ENCODE results near the gene AMDHD2.

Gene AMDHD2

DNA sequence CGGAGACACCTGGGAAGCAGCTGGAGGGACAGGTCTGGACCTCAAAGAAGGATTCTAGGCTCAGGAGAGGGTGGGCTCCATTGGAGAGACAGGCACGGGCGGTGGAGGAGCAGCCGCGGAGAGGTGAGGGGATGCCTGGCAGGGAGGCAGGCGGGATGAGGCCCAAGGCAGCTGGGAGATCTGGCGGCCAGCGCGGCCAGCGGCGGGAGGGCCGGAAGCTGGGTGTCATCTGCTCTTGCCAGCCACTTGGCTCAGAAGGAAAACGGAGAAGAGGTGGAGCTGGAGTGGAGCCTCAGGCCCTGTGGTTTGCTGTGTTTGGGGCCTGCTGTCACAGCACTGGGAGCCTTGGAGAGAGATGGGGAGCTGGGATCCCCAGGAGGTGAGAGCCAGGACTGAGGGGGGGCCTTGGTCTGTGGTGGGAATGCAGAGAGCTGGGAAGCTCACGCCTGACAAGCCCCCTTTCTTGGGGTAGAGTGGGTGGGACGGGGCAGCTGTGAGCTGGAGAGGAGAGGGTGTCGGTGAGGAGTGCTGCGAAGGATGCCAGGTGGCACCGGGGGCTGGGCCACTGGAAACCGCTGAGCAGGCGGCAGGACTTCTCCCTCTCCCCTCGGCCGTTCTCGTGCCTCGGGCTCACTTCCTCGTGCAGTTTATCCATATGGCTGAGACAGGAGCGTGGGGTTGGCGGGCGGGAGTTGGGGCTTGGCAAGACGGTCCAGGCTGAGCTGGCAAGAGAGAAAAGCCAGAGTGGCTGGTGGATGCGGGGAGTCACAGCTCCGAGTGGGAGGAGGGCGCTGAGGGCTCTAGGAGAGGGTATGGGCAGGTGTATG, 37.2 kb upstream of the AMDHD2 start:
- no peak for DNase-seq (ENCODE audit: low read depth in 2 of 2)

DNA sequence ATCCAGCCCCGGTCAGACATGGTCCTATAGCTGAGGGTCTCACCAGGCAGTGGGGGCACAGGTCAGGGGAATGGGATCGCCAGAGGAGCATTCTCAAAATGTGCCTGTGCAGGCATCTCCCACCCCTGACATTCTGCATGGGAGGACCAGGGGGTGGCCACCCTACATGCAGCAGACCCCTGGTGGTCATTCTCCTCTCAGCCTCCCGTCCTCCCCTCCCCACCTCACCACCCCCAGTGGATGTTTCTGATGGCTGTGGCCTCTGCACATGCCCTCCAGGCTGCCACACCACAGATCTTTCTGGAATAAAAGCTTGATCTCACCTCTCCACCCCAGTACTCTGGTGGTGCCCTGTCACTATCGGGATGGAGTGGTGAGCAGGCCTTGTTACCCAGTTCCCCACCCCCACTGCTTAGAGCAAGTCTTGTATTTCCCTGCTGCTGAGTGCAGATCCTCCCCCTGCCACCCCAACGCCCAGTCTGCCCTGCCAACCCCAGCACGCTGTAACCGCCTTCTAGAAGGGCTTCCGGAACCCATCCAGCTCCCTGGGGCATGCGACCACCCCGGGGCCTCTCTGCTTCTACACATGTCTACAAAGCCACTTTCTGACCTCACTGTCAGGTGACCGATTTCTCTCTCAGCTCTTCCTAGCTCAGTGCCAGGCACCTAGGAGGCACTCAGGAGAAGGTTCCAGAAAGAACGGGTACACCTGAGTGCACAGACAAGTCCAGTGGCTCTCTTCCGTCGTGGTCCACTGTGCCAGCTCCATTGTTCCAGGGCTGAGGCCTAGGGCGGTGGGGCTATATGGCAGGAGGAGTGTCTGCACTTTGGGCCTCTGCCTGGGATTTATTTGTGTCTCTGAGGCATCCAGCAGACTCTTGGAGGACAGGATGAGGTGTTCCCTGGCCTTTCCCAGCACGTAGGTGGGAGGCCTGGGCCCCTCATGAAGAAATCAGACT, 36.0 kb upstream of the AMDHD2 start:
- no peak for DNase-seq (ENCODE audit: low read depth in 2 of 2)

DNA sequence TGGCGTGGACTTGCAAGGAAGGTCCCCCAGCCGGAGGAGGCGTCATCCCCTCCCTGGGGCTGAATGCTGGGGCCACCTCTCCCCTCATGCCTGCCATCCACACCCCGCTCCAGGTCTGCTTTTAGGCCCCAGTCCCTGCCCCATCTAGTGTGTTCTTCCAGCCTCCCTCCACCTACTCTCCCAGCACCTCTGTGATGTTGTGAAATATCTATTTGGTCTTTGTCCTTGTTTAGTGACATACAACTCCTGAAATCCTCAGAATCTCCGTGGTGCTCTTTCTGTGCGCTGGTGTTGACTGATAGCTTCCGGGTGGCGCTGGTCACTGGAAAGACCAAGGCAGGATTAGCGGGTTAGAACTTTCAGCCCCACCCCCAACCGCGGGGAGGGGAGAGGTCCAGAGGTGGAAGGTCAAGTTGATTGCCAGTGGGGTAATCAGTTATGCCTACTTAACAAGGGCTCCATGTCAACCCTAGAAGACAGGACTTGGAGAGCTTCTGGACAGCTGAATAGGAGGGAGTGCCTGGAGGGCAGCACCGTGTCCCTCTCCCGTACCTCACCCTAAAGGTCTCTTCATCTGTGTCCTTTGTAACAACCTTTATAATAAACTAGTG, 35.2 kb upstream of the AMDHD2 start:
- no peak for DNase-seq (ENCODE audit: low read depth in 2 of 2)

DNA sequence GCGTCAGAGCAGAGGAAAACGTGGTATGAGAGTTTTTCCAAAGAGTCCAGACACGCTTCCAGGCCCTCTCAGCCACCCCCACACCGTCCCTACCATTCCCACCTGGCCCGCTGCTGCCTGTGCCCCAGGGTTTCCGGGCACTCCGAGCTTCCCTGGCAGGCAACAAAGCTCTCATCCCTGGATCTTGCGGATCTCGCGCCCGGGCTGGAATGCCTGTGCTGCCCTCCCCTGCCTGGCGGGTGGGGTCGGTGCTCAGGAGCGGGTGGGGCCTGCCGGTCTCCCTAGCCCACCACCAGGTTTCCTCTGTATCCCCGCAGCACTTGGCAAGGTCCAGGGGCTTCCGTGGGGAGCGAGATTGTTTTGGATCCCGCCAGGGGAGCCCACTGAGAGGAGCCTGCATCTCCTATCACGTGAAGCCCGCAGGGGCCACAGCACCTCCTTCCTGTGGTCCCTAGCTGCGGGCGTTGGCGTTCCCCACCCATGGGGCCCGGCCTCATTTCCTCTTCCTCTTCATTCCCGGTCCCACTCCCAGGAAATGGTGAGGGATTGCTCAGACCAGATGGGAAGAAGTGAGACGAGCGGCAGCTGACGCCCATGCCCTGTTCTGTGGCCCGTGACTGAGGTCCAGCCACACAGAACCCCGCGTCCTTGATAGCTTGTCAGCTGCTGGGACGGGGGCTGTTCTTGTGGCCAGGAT, 34.2 kb upstream of the AMDHD2 start:
- no peak for DNase-seq (ENCODE audit: low read depth in 2 of 2)

DNA sequence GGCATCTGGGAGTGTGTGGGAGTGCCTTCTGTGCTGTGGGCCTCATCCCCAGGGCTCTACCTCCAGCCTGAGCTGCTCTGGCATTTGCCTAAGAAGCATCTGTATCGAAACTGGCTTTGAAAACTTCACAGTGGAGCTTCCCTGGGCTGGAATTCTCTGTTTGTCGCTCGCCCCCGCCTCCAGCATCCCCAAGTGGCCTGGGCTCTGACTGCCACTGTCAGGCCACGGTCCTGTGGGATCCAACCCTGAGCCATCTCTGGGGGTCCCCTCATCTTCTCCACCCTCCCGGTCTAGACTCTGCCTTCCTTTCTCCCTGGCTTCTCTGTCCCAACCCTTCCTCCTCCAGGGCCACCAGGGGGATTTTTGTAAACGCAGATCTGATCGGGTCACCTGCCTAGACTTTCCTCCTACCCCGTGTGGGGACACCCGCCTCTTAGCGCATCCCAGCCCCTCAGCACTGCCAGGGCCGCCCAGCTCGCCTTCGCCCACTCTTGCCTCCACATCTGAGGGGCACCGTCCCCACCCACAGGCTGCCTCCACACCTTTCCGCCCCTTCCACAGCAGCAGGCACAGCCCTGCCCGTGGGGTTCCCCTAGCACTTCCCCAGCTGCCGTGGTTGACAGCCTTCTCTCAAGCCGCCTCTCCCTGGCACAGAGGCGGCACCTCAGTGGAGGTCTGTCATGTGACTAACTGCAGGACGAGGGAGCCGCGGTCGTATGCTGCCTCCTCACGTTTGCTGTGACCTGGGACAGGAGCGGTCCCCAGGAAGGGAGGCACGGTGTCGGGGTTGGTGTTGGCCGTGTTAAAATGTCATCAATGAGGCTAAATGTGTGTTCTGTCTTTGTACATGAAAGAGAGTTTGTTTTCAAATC, 33.3 kb upstream of the AMDHD2 start:
- DNase-seq (ENCODE audit: low read depth in 2 of 2) = no peak

DNA sequence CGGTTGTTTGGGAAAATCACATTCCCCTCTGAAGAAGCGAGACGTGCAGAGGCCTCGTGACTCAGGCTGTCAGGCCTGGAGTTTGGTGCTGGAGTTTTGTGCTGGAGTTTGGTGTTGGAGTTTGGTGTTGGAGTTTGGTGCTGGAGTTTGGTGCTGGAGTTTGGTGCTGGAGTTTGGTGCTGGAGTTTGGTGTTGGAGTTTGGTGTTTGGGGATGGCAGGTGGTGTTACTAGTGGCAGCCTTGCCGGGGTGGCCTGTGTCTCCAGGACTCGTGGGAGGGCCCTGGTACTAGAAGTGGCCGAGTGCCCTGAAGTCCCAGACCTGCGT, 32.7 kb upstream of the AMDHD2 start:
- no peak for DNase-seq (ENCODE audit: low read depth in 2 of 2)

DNA sequence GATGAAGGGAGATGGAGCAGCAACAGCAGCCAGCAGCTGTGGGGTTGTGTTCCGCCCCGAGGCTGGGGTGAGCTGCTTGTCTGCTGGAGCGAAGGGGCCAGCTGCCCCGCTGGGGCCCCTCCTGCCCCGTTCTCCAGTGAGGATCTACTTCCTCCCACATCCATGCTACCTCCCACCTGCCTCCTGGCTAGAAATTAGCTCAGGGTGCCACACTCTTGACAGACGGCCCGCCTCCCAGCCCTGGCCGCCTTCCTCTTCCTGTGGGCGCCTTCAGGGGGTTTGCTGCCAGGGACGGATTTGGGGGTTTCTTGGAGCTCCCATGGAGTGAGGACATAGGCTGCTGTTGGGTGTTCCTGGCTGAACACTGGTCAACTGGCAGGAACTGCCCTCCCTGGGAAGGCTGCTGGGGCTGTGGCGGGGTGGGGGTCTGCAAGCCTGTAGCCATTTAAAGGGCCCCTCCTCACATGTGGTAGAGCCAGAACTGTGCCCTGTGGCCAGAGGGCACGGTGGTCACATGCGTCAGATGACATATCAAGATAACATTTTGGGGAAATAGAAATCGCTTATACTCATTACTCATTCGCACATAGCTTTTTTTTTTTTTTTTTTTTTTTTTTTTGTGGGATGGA, 32.2 kb upstream of the AMDHD2 start:
- no peak for DNase-seq (ENCODE audit: low read depth in 2 of 2)

DNA sequence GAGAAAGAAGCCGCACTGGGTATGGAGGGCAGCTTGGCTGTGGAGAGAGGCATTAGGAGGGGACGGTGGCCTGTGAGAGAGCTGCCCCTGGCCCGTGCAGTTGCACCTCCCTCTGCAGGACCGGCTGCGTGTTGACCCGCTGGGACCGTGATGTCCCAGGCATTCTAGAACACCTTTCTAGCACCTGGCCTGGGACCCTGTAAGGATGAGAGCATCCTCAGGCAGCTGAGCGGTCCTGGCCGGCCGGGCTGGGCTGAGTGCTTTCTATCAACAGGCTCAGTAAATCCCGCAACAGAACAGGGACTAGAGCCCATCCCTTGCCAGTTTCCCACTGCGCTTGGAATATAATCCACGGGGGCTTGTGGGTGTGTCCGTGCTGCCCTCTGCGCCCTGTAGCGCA, 30.6 kb upstream of the AMDHD2 start:
- DNase-seq (ENCODE audit: low read depth in 2 of 2) = no peak

DNA sequence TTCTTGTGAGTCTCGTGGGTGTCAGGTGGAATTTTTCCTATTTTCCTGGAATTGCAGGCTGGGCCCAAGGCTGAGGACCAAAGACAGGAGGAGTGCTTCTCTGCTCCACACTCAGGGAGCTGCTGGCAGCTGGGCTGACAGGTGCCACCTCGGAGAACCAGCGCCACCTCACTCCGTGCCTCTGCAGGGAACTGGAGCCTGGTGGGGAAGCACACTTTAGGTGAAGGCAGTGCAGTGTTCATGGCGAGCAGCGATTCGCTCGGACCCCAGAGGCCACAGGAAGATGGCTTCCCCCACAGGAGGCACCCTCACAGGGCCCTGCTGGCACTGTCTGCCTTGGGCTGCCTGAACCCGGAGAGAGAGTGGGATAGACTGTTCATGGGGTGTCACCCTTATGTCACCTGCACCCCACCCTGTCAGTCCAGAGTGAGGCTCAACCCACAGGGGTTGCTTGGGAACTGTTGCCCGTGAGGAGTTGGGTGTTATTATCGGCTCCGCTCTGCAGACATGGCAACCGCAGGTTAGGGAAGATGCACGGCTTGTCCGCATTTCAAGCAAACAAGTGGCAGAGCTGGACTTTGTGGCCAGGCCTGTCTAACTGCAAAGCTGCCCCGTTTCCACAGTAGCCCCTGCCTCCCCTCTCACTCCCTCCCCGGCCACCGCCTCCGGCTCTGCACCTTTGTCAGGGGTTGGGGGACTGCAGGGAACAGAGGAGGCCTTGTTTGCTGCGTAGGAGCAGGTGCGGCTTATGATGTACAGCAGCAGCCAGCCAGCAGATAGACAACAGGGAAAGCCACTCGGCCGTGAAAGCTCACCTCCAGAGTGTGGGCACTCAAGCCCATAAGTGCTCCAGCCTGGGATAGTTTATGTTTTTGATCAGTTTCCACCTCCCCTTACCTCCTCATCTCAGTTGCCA, 29.7 kb upstream of the AMDHD2 start:
- DNase-seq (ENCODE audit: low read depth in 2 of 2) = no peak

DNA sequence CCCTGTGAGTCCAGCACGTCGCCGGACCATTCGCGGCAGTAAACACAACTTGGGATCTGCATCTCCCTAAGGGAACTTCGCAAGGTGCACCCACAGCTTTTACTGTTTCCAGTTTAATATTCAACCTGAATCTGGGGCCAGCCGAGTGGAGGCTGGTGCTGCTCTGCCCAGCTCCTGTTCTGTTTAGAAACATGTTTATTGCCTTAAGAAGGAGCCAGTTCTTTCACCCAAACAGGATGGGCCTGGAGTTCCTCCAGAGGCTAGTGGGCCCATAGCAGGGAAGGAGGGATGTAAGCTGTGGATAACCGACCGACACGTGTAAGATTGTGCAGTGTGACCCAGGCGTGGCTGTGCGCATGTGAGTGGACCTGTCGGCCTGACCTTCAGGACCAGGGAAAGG, 27.9 kb upstream of the AMDHD2 start:
- DNase-seq (ENCODE audit: low read depth in 2 of 2) = no peak

DNA sequence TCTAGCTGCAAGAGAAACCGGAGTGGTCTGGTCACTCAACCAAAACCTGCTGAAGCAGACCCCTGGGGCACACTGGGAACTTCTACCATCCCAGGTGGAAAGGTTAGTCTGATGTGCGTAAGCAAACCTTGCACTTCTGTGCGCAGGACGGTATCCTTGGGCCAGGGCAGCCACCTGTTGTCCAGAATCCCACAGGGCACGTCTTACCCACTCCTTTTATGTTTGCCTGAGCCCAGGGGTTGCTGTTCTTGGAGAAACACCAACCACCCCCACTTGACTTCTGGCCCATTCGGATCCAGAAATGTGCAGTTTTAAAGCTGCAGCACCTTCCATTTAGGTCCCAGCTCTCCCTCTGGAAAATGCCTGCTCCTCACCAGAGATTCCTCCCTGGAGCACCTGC, 26.6 kb upstream of the AMDHD2 start:
- no peak for DNase-seq (ENCODE audit: low read depth in 2 of 2)

DNA sequence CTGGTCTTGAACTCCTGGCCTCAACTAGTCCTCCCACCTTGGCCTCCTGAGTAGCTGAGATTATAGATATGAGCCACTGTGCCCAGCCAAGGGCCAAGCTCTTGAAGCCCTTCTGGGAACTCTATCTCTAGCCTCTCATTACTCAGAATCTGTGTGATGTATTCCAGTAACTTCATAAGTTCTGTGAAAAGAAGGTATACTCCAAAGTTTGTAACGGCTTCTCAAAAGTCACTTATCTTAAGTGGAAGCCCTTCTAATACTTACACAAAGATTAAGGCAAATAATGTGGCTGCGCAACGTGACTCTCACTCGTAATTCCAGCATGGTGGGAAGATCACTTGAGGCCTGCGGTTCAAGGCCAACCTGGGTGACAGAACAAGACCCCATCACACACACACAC, 25.6 kb upstream of the AMDHD2 start:
- no peak for DNase-seq (ENCODE audit: low read depth in 2 of 2)

DNA sequence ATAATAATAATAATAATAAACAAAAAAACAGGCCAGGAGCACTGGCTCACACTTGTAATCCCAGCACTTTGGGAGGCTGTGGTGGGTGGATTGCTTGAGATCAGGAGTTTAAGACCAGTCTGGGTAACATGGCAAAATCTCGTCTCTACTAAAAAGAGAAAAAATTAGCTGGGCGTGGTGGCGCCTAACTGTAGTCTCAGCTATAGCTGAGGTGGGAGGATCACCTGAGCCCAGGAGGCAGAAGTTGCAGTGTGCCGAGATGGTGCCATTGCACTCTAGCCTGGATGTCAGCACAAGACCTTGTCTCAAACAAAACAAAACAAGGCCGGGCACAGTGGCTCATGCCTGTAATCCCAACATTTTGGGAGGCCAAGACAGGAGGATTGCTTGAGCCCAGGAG, 25.1 kb upstream of the AMDHD2 start:
- DNase-seq (ENCODE audit: low read depth in 2 of 2) = no peak

DNA sequence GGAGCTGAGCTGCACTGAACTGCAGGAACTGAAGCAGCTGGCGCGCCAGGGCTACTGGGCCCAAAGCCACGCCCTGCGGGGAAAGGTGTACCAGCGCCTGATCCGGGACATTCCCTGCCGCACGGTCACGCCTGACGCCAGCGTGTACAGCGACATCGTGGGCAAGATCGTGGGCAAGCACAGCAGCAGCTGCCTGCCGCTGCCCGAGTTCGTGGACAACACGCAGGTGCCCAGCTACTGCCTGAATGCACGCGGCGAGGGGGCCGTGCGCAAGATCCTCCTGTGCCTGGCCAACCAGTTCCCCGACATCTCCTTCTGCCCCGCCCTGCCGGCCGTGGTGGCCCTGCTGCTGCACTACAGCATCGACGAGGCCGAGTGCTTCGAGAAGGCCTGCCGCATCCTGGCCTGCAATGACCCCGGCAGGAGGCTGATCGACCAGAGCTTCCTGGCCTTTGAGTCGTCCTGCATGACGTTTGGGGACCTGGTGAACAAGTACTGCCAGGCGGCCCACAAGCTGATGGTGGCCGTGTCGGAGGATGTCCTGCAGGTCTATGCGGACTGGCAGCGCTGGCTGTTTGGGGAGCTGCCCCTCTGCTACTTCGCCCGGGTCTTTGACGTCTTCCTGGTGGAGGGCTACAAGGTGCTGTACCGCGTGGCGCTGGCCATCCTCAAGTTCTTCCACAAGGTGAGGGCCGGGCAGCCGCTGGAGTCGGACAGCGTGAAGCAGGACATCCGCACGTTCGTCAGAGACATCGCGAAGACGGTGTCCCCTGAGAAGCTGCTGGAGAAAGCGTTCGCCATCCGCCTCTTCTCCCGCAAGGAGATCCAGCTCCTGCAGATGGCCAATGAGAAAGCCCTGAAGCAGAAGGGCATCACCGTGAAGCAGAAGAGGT, 23.7 kb upstream of the AMDHD2 start:
- no peak for DNase-seq (ENCODE audit: low read depth in 2 of 2)

DNA sequence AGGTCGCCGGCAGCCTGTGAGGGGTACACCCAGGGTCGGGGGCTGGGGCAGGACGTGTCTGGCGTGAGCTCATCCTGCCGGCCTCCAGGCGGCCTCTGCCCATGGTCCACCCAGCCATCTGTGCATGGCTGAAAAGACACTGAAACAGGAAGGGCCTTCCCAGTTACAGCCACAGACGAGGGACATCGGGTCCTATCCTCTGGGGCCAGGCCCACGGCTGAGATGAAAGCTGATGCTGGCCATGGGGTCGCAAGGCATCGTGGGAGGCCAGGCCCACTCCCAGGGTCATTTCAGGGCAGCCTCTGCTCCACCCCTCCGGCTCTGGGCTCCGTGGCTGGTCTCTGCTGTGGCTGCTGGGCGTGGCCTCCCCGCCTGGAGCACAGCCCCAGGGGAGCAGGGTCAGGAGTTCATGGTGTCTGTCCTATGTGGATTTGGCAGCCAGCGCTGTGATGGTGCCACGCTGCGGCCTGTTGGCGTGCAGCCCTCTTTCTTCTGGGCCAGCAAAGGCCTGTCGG, 23.0 kb upstream of the AMDHD2 start:
- DNase-seq (ENCODE audit: low read depth in 2 of 2) = no peak

DNA sequence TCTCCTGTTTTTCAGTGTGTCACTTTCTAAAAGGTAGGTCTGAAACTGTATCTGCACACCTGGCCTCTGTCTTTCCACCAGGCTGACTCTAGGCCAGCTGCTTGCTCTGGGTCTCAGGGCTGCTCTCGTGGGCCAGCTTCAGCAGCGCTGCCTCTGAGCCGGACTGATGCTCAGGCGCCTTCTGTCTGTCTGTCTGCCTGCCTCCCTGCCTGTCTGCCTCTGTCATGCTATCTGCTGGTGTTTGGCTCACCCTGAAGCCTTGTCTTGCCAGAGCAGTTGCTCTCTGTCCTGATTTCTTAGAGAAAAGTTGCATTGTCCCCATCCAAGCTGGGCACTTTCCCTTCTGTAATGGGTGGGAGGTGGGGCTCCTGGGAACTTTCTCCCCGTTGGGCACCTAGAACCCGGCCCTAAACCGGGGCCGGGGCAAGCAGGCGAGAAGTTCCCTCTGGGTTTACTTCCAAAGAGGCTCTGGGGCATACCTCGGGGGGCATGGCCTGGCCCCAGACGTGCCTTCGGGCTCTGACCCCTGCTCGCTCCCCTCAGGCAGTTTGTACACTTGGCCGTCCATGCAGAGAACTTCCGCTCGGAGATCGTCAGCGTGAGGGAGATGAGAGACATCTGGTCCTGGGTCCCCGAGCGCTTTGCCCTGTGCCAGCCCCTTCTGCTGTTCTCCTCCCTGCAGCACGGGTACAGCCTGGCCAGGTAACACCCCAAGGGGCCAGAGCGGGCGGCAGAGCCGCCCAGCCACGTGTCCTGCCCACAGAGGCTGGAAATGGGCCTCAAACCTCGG, 22.3 kb upstream of the AMDHD2 start:
- DNase-seq (ENCODE audit: low read depth in 2 of 2) = no peak

DNA sequence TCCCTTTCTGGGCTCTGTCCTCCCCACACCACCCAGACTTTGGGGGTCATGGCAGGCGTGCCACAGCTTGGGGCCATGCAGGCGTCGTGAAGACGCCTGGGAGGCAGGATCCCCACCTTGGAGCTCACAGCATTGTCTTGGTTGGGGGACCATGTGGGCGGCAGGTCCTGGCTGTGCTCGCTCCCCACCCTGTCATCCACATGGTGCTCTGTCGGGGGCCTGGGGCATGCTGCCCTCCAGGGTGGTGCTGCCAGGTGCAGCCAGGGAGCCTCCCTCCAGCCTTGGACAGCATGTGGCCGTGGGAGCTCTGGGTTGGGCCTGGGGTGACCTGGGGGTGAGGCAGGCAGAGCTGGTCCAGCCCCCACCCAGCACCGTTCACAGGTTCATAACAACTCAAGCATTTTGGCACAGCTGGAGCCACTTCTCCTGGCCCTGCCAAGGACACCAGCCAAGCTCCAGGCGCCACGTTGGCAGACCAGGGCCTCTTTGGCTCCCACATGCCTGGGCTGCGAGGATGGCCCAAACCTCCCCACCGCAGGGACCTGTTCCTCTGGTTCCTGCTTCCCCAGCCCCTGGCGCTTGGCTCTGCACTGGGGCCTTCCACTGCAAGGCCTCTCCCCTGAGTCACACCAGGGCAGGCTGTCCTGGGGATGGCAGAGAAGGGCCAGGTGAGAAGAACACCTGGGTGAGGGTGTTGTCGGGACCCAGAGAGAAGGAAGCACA, 21.5 kb upstream of the AMDHD2 start:
- no peak for DNase-seq (ENCODE audit: low read depth in 2 of 2)
